Measurements from ENCODE around the gene SGPL1.
"Not testable (repeated sequence)": the region's sequence is repeated elsewhere in the genome, so short reads cannot be mapped to it uniquely, and the experiment has no call there.

The SGPL1 gene

GRCh38 chr10:70906953-70907636, 91.3 kb downstream of the SGPL1 start:
- no peak for DNase-seq

GRCh38 chr10:70907637-70908405, 92.1 kb downstream of the SGPL1 start:
- DNase-seq: no peak

- no peak for DNase-seq
Observed at GRCh38 chr10:70908406-70909296, 92.9 kb downstream of the SGPL1 start.

GRCh38 chr10:70909326-70909935, 93.7 kb downstream of the SGPL1 start:
- DNase-seq: no peak

GRCh38 chr10:70910486-70911341, 95.0 kb downstream of the SGPL1 start:
- no peak for DNase-seq

GRCh38 chr10:70911386-70911785, 95.6 kb downstream of the SGPL1 start:
- no peak for DNase-seq

GRCh38 chr10:70912556-70912955, 96.8 kb downstream of the SGPL1 start:
- no peak for DNase-seq

- no peak for DNase-seq
Observed at GRCh38 chr10:70913191-70913892, 97.6 kb downstream of the SGPL1 start.

- DNase-seq: no peak
Observed at GRCh38 chr10:70913893-70914240, 98.1 kb downstream of the SGPL1 start.

GRCh38 chr10:70914316-70914864, 98.6 kb downstream of the SGPL1 start:
- no peak for DNase-seq

GRCh38 chr10:70915206-70915605, 99.5 kb downstream of the SGPL1 start:
- DNase-seq: no peak

GRCh38 chr10:70915806-70916205, 100.1 kb downstream of the SGPL1 start:
- no peak for DNase-seq

GRCh38 chr10:70916241-70916640, 100.5 kb downstream of the SGPL1 start:
- no peak for DNase-seq

- no peak for DNase-seq
Observed at GRCh38 chr10:70917226-70917625, 101.5 kb downstream of the SGPL1 start.

- DNase-seq: no peak
Observed at GRCh38 chr10:70917635-70918034, 101.9 kb downstream of the SGPL1 start.

GRCh38 chr10:70918851-70919530, 103.2 kb downstream of the SGPL1 start:
- DNase-seq: no peak

GRCh38 chr10:70919906-70920305, 104.2 kb downstream of the SGPL1 start:
- not testable (repeated sequence) for DNase-seq

- DNase-seq: no peak
Observed at GRCh38 chr10:70920519-70920918, 104.8 kb downstream of the SGPL1 start.

- no peak for DNase-seq
Observed at GRCh38 chr10:70921285-70921684, 105.5 kb downstream of the SGPL1 start.

- DNase-seq: no peak
Observed at GRCh38 chr10:70923696-70924095, 107.9 kb downstream of the SGPL1 start.
